ENCODE results near the gene C2orf49.
A peak's percentile ranks its signal among the peaks of the same experiment; 100 is the strongest.

The C2orf49 gene

DNA sequence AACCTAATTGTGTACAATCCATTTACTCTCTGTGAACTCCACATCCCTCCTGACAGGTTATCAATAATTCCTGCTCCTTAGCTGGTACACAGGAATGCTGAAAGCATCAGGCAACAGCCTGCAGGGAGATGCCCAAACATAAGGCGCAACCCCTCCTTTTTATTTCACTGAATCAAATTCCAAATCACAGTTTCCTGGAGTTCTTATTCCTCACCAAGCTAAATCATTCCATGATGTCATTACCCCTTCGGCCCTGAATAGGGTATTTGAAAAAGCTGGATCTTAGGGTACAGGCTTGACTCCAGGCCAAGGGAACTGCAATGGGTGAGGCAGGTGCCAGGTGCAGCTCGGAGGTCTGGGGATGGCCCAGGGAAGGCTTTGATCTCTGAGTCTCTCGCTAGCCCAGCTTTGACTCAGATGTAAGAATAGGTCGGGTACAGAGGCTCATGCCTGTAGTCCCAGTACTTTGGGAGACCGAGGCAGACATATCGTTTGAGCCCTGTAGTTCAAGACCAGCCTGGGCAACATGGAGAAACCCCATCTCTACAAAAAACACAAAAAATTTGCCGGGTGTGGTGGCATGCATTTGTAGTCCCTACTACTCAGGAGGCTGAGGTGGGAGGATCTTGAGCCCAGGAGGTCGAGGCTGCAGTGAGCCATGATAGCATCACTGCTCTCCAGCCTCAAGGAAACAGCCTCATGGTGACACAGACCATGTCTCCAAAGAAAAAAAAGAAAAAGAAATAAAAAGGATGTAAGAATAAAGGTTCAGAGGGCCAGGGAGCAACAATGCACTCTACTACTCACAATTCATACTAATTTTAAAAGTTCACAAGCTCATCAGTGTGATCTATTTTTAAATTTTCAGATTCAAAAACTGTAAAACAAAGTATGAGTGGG is 54.7 kb downstream of the C2orf49 start:
- Mint-ChIP-seq H3K36me3 (ENCODE audit: low read depth) (no peaks in the 10 kb centered on the region), H3K27me3 (ENCODE audit: low read depth) (peaks cover 27% of the 10 kb centered on the region), H3K4me1 (ENCODE audit: low read depth) (no peaks in the 10 kb centered on the region), H3K27ac (no peak overlapping the region), H3K4me3 (no peak overlapping the region), H3K9me3 (no peaks in the 10 kb centered on the region)

GRCh38 chr2:105393373-105394055 is 56.2 kb downstream of the C2orf49 start:
- H3K27me3 Mint-ChIP-seq (ENCODE audit: low read depth): peaks cover 39% of the 10 kb centered on the region
- H3K4me3 Mint-ChIP-seq: no peak overlapping the region
- no peaks in the 10 kb centered on the region for H3K36me3 Mint-ChIP-seq (ENCODE audit: low read depth)
- peaks cover 2% of the 10 kb centered on the region for H3K4me1 Mint-ChIP-seq (ENCODE audit: low read depth)
- no peaks in the 10 kb centered on the region for H3K9me3 Mint-ChIP-seq
- no peak overlapping the region for H3K27ac Mint-ChIP-seq

- Mint-ChIP-seq H3K4me3 (no peak overlapping the region), H3K9me3 (no peaks in the 10 kb centered on the region), H3K27ac (no peak overlapping the region), H3K27me3 (ENCODE audit: low read depth) (peaks cover 48% of the 10 kb centered on the region), H3K36me3 (ENCODE audit: low read depth) (no peaks in the 10 kb centered on the region), H3K4me1 (ENCODE audit: low read depth) (peaks cover 2% of the 10 kb centered on the region)
These were observed 57.7 kb downstream of the C2orf49 start for GRCh38 chr2:105394951-105395611.

GRCh38 chr2:105395691-105396090 is 58.4 kb downstream of the C2orf49 start:
- Mint-ChIP-seq H3K27me3 (ENCODE audit: low read depth) (peaks cover 52% of the 10 kb centered on the region), H3K36me3 (ENCODE audit: low read depth) (no peaks in the 10 kb centered on the region), H3K4me1 (ENCODE audit: low read depth) (peaks cover 2% of the 10 kb centered on the region), H3K27ac (no peak overlapping the region), H3K9me3 (no peaks in the 10 kb centered on the region), H3K4me3 (no peak overlapping the region)

- Mint-ChIP-seq H3K36me3 (ENCODE audit: low read depth) (no peaks in the 10 kb centered on the region), H3K9me3 (no peaks in the 10 kb centered on the region), H3K27me3 (ENCODE audit: low read depth) (peaks cover 57% of the 10 kb centered on the region), H3K4me1 (ENCODE audit: low read depth) (peaks cover 2% of the 10 kb centered on the region), H3K27ac (no peak overlapping the region), H3K4me3 (no peak overlapping the region)
These were observed 59.1 kb downstream of the C2orf49 start for GRCh38 chr2:105396254-105397024.

DNA sequence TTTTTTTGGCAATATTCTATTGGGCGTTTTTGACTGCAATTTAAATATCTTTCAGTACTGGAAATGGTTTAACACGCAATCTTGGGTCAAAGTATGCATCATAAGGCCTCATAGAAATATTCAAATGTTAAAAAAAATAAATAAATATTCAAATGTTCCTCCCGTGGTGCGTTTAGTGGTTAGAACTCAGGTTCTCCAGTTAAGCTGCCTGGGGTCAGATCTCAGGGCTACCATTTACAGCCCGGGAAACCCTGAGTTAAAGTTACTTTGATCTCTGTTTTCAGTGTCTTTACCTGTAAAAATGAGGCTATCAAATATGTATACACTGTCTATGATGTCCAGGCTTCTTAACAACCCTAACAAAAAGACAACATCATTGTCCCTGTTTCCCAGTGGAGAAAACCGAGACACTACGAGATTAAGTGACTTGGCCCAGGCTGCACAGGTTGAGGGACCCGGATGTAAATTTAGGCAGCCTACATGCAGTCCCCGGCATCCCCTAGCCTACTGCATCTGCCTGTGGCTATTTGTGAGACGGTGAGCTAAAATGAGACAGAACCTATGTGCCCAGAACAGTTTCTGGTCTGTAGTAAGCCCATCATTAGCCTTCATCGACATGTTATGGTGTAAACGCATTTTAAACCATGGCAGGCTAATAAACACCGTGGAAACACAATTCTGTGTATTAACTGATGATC is 59.8 kb downstream of the C2orf49 start:
- Mint-ChIP-seq H3K9me3 (no peaks in the 10 kb centered on the region), H3K4me1 (ENCODE audit: low read depth) (peaks cover 2% of the 10 kb centered on the region), H3K27ac (no peak overlapping the region), H3K36me3 (ENCODE audit: low read depth) (no peaks in the 10 kb centered on the region), H3K4me3 (no peak overlapping the region), H3K27me3 (ENCODE audit: low read depth) (peaks cover 57% of the 10 kb centered on the region)

DNA sequence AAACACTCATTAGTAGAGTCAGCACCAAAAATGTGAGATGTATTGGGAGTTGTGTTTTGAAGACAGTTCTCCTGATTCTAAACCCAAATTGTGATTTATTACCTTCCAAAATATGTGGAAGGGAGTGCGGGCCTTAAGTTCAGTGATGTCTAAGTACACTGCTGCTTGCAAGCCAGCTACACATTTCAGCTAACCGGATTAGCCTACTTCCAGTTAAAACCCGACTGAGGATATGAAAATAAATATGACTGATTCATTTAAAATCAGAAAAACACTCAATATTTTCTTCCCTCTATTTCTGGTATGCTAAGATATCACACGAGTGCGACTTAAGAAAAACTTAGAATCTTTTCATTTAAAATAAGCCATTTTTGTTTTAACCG is 60.6 kb downstream of the C2orf49 start:
- Mint-ChIP-seq H3K36me3 (ENCODE audit: low read depth) (no peaks in the 10 kb centered on the region), H3K27ac (peak overlapping the region; percentile 27), H3K9me3 (no peaks in the 10 kb centered on the region), H3K4me1 (ENCODE audit: low read depth) (peaks cover 2% of the 10 kb centered on the region), H3K27me3 (ENCODE audit: low read depth) (peaks cover 55% of the 10 kb centered on the region), H3K4me3 (peak overlapping the region; percentile 79)

- H3K4me1 Mint-ChIP-seq (ENCODE audit: low read depth): peaks cover 2% of the 10 kb centered on the region
- peaks cover 60% of the 10 kb centered on the region for H3K27me3 Mint-ChIP-seq (ENCODE audit: low read depth)
- peak within 1 kb of the TSS; percentile 27 for H3K27ac Mint-ChIP-seq
These were observed 61.2 kb downstream of the C2orf49 start, which contains the start of gene FHL2 for GRCh38 chr2:105398336-105399206. Gene FHL2 (minus strand): TSS chr2:105399051. CDS start chr2:105386516, 12,535 bp downstream.

More at GRCh38 chr2:105398336-105399206, 61.2 kb downstream of the C2orf49 start, which contains the start of gene FHL2:
- Mint-ChIP-seq H3K36me3 (ENCODE audit: low read depth) (no peaks in the 10 kb centered on the region), H3K9me3 (no peaks in the 10 kb centered on the region), H3K4me3 (peak within 1 kb of the TSS; percentile 79)

Measured in T-helper 1 cell treated with Interleukin-12 subunit alpha and Interleukin-12 subunit beta and Interleukin-4 antibody, amounts not matched to agents 30 μg/mL and 1 μg/mL, for 36 hours (primary cell).